Muscle of back (tissue), 11 donors: ENCODE measurements around the gene SHROOM2. TPM values are rescaled to one million over a fixed set of nuclear protein-coding genes. Genes with fewer than 3 reads are reported as not detected.
"Not testable (repeated sequence)": the region's sequence is repeated elsewhere in the genome, so short reads cannot be mapped to it uniquely, and the experiment has no call there.

ENCODE experiments used
- DNase-seq, 3 donors: peaks; one replicate each; pipeline versions ENCODE4 v3.0.0 to v3.0.0-alpha.2; 2013
- polyA plus RNA-seq, 10 donors: library from polyadenylated mRNA; unstranded; fragments of 120-200 nt; gene quantifications; one replicate each; pipeline ENCODE4 v1.2.1, GENCODE V29; 2013; ENCODE audit not compliant: insufficient read length in 10 of 10

The SHROOM2 gene
- polyA plus RNA-seq, 10 donors = 1.3 to 3.8 (median 1.7) TPM

GRCh38 chrX:9775930-9776329, 10.3 kb upstream of the SHROOM2 start:
- no peak for DNase-seq

- DNase-seq = no peak
These were observed 4.3 kb upstream of the SHROOM2 start for GRCh38 chrX:9781941-9782340.

GRCh38 chrX:9784332-9784731, 1.9 kb upstream of the SHROOM2 start:
- no peak for DNase-seq

GRCh38 chrX:9785254-9785943, 830 bp upstream of the SHROOM2 start:
- no peak for DNase-seq

- peak in 1 of 3 donors; percentile 44 for DNase-seq
These were observed 788 bp downstream of the SHROOM2 start for GRCh38 chrX:9786798-9787635.

GRCh38 chrX:9788911-9789310, 2.7 kb downstream of the SHROOM2 start:
- DNase-seq = no peak

- DNase-seq = no peak
These were observed 3.3 kb downstream of the SHROOM2 start for GRCh38 chrX:9789555-9789954.

GRCh38 chrX:9790866-9791265, 4.6 kb downstream of the SHROOM2 start:
- no peak for DNase-seq

- DNase-seq = no peak
These were observed 8.3 kb downstream of the SHROOM2 start for GRCh38 chrX:9794495-9794894.

- no peak for DNase-seq
These were observed 11.4 kb downstream of the SHROOM2 start for GRCh38 chrX:9797384-9798360.

- no peak for DNase-seq
These were observed 16.5 kb downstream of the SHROOM2 start for GRCh38 chrX:9802737-9803136.

GRCh38 chrX:9804444-9804843, 18.2 kb downstream of the SHROOM2 start:
- DNase-seq = no peak

- no peak for DNase-seq
These were observed 19.7 kb downstream of the SHROOM2 start for GRCh38 chrX:9805956-9806355.

- no peak for DNase-seq
These were observed 21.3 kb downstream of the SHROOM2 start for GRCh38 chrX:9807355-9808182.

- not testable (repeated sequence) for DNase-seq
These were observed 23.6 kb downstream of the SHROOM2 start for GRCh38 chrX:9809876-9810275.

GRCh38 chrX:9811086-9811485, 24.9 kb downstream of the SHROOM2 start:
- DNase-seq = not testable (repeated sequence)

GRCh38 chrX:9816084-9816700, 30.0 kb downstream of the SHROOM2 start:
- DNase-seq = no peak

- DNase-seq = no peak
These were observed 35.3 kb downstream of the SHROOM2 start for GRCh38 chrX:9821572-9821971.

GRCh38 chrX:9824554-9824953, 38.3 kb downstream of the SHROOM2 start:
- DNase-seq = no peak

- DNase-seq = no peak
These were observed 39.0 kb downstream of the SHROOM2 start for GRCh38 chrX:9825129-9825790.
